ENCODE results near the gene NDUFAF2.

- TF ChIP-seq POLR2A (IDR thresholded peaks at IDR 0.05; ENCODE audit: control extremely low read depth in 1 of 2, low read depth in 2 of 2, low read length in 2 of 2): no peak
- no peak for TF ChIP-seq SRF (IDR thresholded peaks at IDR 0.05; ENCODE audit: low read depth, low read length)
- TF ChIP-seq CTCF (IDR thresholded peaks at IDR 0.05; ENCODE audit: control extremely low read depth in 1 of 3, insufficient read depth in 1 of 3, low read depth in 1 of 3, low read length in 3 of 3): no peak
- no peak for TF ChIP-seq POLR2AphosphoS5 (IDR thresholded peaks at IDR 0.05; ENCODE audit: low read depth, low read length)
- TF ChIP-seq KDM1A (IDR thresholded peaks at IDR 0.05; ENCODE audit: borderline replicate concordance, low read length): no peak
- no peak for TF ChIP-seq NRF1 (IDR thresholded peaks at IDR 0.05; ENCODE audit: low read depth, low read length)
These were observed 16.0 kb upstream of the NDUFAF2 start for GRCh38 chr5:60929024-60929423.
